ENCODE data around the gene SPCS1.

DNA sequence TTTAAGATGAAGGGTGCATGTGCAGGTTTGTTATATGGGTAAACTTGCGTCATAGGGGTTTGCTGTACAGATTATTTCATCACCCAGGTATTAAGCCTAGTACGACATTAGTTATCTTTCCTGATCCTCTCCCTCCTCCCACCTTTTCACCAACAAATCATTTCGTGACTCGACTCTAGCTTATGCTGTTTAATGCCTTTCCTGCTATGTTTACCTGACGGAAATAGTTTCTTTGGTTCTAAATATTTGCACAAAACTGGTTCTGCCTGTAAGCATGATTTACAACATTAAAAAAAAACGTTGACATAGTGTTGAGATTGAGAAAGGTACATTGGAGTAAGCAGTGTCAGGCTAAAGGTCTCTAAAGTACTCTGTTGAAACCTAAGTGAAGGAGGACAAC, 17.6 kb upstream of the SPCS1 start:
- no peak for TF ChIP-seq CBFB (CRISPR knock-in tag; IDR thresholded peaks at IDR 0.05; ENCODE audit: low read depth)
- TF ChIP-seq, protein P1, sequence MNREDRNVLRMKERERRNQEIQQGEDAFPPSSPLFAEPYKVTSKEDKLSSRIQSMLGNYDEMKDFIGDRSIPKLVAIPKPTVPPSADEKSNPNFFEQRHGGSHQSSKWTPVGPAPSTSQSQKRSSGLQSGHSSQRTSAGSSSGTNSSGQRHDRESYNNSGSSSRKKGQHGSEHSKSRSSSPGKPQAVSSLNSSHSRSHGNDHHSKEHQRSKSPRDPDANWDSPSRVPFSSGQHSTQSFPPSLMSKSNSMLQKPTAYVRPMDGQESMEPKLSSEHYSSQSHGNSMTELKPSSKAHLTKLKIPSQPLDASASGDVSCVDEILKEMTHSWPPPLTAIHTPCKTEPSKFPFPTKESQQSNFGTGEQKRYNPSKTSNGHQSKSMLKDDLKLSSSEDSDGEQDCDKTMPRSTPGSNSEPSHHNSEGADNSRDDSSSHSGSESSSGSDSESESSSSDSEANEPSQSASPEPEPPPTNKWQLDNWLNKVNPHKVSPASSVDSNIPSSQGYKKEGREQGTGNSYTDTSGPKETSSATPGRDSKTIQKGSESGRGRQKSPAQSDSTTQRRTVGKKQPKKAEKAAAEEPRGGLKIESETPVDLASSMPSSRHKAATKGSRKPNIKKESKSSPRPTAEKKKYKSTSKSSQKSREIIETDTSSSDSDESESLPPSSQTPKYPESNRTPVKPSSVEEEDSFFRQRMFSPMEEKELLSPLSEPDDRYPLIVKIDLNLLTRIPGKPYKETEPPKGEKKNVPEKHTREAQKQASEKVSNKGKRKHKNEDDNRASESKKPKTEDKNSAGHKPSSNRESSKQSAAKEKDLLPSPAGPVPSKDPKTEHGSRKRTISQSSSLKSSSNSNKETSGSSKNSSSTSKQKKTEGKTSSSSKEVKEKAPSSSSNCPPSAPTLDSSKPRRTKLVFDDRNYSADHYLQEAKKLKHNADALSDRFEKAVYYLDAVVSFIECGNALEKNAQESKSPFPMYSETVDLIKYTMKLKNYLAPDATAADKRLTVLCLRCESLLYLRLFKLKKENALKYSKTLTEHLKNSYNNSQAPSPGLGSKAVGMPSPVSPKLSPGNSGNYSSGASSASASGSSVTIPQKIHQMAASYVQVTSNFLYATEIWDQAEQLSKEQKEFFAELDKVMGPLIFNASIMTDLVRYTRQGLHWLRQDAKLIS (CRISPR knock-in tag; IDR thresholded peaks at IDR 0.05; ENCODE audit: borderline replicate concordance) = no peak
- no peak for TF ChIP-seq ZNF138 (CRISPR knock-in tag; conservative IDR thresholded peaks at IDR 0.05)
- TF ChIP-seq, protein P2, sequence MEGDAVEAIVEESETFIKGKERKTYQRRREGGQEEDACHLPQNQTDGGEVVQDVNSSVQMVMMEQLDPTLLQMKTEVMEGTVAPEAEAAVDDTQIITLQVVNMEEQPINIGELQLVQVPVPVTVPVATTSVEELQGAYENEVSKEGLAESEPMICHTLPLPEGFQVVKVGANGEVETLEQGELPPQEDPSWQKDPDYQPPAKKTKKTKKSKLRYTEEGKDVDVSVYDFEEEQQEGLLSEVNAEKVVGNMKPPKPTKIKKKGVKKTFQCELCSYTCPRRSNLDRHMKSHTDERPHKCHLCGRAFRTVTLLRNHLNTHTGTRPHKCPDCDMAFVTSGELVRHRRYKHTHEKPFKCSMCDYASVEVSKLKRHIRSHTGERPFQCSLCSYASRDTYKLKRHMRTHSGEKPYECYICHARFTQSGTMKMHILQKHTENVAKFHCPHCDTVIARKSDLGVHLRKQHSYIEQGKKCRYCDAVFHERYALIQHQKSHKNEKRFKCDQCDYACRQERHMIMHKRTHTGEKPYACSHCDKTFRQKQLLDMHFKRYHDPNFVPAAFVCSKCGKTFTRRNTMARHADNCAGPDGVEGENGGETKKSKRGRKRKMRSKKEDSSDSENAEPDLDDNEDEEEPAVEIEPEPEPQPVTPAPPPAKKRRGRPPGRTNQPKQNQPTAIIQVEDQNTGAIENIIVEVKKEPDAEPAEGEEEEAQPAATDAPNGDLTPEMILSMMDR (IDR thresholded peaks at IDR 0.05) = no peak
- TF ChIP-seq, protein P3, sequence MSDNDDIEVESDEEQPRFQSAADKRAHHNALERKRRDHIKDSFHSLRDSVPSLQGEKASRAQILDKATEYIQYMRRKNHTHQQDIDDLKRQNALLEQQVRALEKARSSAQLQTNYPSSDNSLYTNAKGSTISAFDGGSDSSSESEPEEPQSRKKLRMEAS (CRISPR knock-in tag; IDR thresholded peaks at IDR 0.05) = no peak
- no peak for TF ChIP-seq ZNF396 (CRISPR knock-in tag; IDR thresholded peaks at IDR 0.05; ENCODE audit: borderline replicate concordance)
- TF ChIP-seq, protein P4, sequence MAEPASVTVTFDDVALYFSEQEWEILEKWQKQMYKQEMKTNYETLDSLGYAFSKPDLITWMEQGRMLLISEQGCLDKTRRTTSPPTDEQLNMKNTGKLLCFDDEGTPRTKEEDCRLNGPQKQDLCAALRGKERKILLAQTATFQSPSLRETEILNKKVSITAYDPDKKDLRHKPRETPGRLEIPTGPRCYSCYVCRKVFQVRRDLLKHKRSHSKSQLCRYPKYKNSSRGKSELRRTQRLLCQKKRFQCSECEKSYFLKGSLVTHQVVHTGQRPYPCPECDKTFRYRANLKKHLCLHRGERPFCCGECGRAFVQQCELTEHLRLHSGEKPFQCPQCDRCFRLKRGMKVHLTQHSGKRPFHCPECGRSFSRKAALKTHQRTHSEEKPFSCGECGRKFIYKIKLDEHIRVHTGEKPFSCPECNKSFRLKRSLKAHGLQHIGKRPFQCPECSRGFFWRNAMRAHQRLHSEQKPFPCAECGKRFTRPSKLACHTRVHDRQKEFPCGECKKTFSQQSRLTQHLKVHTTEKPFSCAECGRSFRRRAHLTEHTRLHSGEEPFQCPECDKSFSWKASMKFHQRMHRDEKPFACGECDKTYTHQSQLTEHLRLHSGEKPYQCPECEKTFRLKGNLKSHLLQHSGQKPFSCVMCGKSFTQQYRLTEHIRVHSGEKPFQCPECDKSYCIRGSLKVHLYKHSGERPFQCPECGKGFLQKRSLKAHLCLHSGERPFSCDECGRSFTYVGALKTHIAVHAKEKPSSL (CRISPR knock-in tag; conservative IDR thresholded peaks at IDR 0.05) = no peak

Measured in WTC11 (cell line).